HG02763 (cell line): ENCODE results near the gene MGAM2.
"Not testable (repeated sequence)": the region's sequence is repeated elsewhere in the genome, so short reads cannot be mapped to it uniquely, and the experiment has no call there.

Source experiments
- ATAC-seq: cut with Tn5 transposase; IDR thresholded peaks from one replicate; pipeline ENCODE4 v1.9.1; 2021; ENCODE audit warnings: mild to moderate bottlenecking, moderate library complexity; ENCODE audit not compliant: unreplicated experiment

MGAM2 gene

GRCh38 chr7:142111499-142111898, at the start of gene MGAM2:
Gene MGAM2 (plus strand): TSS chr7:142111718. CDS start chr7:142116874, 5,156 bp downstream.
- no peak for ATAC-seq

GRCh38 chr7:142063551-142064442, 47.7 kb upstream of the MGAM2 start:
- no peak for ATAC-seq

DNA sequence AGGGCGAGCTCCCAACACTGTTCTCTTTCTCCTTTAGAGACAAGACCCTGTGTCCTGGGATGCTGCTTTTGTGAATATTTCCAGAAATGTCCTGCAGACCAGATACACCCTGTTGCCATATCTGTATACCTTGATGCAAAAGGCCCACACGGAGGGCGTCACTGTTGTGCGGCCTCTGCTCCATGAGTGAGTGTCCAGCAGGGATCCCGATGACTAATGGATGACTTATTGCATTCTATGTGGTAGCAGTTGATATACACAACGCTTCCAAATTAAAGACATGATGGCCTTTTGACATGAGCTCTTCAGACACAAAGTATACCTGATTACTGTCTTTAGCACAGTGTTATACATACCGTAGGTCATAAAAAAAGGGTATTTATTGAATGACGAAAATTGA, 45.0 kb upstream of the MGAM2 start:
- ATAC-seq, result no peak

DNA sequence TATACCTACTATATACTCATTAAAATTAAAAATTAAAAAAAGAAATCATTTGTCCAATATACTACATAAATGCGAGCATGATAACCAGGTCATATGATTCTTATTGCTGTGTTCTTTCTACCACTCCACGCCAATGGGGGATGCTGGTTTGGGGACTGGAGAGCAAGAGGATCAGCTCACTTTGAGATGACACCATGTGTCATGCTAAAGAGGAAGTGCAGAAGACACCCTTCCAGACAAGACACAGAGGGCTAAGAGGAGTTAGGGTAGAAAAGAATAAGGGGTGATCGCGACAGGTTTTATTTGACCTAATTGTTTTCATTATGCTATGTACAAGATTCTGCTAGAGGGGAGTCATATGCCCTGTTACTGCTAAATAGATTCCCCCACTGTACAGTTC, 33.8 kb upstream of the MGAM2 start:
- no peak for ATAC-seq

GRCh38 chr7:142083605-142084004, 27.9 kb upstream of the MGAM2 start:
- ATAC-seq, result no peak

DNA sequence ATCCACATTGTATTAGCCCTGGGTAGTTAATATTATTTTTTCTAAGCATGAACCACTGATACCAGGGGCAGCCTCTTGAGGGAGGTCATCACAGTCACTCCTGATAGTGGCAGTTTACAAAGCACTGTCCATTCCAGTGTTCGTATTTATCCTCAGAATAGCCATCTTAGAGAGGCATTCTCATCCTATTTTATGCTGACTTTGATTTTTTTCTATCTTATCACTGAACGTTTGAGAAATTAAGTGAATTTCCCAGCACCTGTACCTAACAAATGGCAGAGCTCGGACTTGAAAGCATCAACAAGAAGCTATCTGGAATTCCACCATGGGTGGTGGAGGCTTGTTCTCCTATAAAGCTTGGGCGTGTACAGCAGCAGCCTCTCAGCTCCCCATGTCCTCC, 26.1 kb upstream of the MGAM2 start:
- no peak for ATAC-seq

DNA sequence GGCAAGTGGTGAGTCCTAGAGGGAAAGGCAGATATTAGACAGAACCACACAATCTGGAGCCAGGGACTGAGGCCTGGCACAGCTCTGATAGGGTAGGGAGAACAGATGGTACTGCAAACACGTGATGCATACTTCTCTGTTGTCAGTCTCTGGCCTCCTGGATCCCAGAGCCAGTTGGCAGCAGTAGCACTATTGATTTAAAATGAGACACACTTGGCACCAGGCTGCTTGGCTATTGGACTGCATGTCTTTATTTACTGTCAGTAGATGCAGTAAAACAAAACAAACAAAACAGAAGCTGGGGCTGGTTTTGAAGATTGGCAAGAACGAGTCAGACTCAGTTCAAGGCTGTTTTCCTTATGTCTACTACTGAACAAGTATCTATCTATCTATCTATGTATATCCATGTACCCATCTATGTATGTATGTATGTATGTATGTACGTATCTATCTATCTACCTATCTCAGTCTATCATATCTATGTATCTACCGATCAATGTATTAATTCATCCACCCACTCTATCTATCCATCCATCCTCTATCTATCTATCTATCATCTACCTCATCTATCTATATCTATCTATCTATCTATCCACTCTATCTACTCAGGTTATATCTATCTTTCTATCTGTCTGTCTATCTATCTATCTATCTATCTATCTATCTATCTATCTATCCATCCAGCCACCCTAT, 23.4 kb upstream of the MGAM2 start:
- no peak for ATAC-seq

- ATAC-seq, result no peak
Measured at GRCh38 chr7:142089035-142089434, 22.5 kb upstream of the MGAM2 start.

DNA sequence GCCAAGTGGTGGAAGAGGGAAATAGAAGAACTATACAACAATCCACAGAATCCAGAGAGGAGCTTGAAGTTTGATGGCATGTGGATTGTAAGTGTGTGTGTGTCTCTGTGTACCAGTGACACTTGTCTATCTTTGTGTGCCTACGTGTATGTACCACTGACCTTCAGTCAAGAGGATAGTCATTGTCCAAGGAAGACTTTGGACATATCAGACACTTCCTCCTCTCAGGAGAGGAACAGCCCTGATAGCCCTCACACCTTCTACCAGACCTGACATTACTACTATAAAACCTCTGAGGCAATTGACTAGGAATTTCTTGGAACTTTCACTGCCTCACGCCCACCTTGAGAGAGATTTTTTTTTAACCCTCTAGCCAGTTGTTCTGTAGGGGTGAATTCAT, 19.6 kb upstream of the MGAM2 start:
- ATAC-seq, result no peak

DNA sequence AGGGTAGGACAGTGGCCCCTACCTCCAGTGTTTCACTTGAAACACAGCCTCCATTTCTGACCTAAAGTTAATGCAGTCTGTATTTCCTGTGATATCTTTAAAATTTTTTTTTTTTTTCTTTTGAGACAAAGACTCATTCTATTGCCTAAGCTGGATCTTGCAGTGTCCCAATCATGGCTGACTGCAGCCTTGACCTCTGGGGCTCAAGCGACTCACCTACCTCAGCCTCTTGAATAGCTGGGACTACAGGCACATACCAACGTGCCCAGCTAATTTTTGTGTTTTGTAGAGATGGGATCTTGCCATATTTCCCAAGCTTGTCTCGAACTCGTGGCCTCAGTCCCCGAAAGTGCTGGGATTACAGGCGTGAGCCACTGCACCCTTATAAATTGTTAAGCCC, 16.7 kb upstream of the MGAM2 start:
- no peak for ATAC-seq

- no peak for ATAC-seq
Measured at GRCh38 chr7:142097571-142097970, 13.9 kb upstream of the MGAM2 start.

DNA sequence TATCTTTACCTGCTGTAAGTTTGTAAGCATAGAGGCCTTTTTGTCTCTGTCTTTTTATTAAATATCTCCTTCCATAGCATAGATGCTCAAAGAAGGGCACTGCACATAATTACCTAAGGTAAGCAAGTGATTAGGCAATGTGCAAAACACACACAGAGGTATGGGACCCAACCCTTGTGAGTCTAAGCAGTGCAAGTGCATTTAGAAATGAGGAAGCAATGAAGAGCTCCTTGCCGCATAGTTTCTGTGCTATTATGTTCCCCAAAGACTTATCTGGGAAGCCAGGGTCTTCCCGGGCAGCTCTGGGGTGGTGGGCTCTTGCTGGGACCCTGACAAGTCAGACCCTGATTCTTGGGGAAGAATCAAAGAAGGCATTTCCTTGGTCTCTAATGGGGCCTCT, 13.5 kb upstream of the MGAM2 start:
- no peak for ATAC-seq

GRCh38 chr7:142099347-142099746, 12.2 kb upstream of the MGAM2 start:
- not testable (repeated sequence) for ATAC-seq

- no peak for ATAC-seq
Measured at GRCh38 chr7:142100634-142101033, 10.9 kb upstream of the MGAM2 start.

DNA sequence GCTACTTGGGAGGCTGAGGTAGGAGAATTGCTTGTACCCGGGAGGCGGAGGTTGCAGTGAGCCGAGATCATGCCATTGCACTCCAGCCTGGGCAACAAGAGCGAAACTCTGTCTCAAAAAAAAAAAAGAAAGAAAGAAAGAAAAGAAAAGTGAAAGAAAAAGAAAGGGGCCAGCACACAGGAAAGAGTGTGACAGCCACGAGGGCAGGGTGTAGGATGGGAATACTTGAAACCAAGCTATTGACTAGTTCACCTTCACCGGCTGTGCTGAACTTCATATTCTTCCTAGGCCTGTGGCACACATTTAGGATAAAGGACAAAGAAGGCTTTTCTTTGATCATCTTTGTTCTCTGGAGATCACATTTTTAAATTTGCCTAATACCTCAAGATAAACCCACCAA, 9.7 kb upstream of the MGAM2 start:
- not testable (repeated sequence) for ATAC-seq

GRCh38 chr7:142104550-142105527, 6.7 kb upstream of the MGAM2 start:
- ATAC-seq, result no peak

DNA sequence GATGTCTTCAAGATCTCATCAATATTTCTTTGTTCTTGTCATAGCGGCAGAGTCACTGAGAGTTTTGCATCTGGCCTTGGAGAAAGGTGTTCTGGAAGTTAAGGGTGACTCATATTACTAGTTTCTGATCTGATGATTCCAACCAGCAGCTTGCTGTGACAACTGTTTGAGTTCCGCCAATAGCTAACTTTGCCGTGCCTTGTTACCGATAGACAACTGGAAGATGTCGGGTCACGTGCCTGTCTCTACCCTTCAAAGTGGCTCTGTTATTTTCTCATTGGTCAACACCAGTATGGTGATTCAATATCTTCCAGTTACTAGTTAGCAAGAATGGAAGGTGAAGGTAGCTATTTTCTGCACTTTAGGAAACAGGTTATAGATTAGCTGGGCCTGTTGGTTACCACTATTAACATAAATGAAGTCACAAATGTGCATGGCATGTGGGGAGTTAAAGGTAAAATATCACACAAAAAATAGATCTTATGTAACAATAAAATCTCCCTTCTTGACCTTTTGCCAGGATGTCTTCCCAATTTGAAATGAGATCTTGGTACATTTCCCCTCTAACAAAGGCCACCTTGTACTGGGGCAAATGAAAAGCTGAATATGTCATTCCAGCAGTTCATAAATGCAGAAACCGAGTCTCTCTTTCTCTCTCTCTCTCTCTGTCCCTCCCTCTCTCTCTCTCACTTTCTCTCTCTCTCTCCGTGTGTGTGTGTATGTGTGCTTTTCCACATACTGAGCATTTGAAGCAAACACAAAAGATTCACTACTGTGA, 2.6 kb upstream of the MGAM2 start:
- no peak for ATAC-seq

GRCh38 chr7:142110098-142110497, 1.4 kb upstream of the MGAM2 start:
- ATAC-seq, result no peak

- ATAC-seq, result no peak
Measured at GRCh38 chr7:142110638-142111037, 880 bp upstream of the MGAM2 start.

- ATAC-seq, result no peak
Measured at GRCh38 chr7:142112086-142112485, 568 bp downstream of the MGAM2 start.
